Sigmoid colon (tissue), 4 donors: ENCODE results near the gene XRRA1.

Source experiments
- EP300 ChIP-seq, 4 donors: sonication (generic); formaldehyde crosslinking; IDR thresholded peaks; one replicate each; pipeline ENCODE4 v1.6.1; 2017; ENCODE audit warnings: antibody characterized with exemption in 4 of 4
- POLR2A ChIP-seq, 2 donors: fragments of 450-650 bp; IDR thresholded peaks; one replicate each; pipeline ENCODE4 v1.6.1; 2016; ENCODE audit warnings: antibody characterized with exemption in 2 of 2, mild to moderate bottlenecking in 2 of 2, moderate library complexity in 2 of 2
- POLR2AphosphoS5 ChIP-seq, 4 donors: sonication (generic); formaldehyde crosslinking; IDR thresholded peaks; one replicate each; pipeline ENCODE4 v1.6.1; 2017; ENCODE audit warnings: antibody characterized with exemption in 4 of 4
- TF ChIP-seq, protein P1 (sequence below), 4 experiments: fragments of 450-650 bp in 3 of 4; fragments of 200-600 bp in 1 of 4; IDR thresholded peaks; one replicate each; pipeline ENCODE4 v1.5.1; 2016 to 2019; ENCODE audit warnings: antibody characterized with exemption in 4 of 4, mild to moderate bottlenecking in 3 of 4, moderate library complexity in 2 of 4

DNA sequence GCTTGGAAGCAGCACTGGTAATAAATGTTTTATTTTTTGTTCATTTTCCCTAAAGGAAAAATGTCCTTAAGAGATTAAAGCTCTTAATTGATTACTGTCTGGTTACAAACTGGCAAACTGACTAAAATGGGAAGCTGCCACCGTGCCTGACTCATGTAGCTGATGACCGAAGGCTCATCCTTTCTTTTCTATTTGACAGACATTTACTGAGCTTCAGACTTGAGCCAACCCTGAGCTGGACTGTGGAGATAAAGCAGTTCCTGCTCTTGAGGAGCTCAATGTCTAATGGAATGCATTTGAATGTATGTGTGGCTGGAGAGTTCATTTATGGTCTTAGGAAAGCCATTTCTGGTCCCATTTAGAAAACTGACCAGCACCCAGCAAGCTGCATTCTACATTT, 108.9 kb downstream of the XRRA1 start:
- TF ChIP-seq, protein P1, sequence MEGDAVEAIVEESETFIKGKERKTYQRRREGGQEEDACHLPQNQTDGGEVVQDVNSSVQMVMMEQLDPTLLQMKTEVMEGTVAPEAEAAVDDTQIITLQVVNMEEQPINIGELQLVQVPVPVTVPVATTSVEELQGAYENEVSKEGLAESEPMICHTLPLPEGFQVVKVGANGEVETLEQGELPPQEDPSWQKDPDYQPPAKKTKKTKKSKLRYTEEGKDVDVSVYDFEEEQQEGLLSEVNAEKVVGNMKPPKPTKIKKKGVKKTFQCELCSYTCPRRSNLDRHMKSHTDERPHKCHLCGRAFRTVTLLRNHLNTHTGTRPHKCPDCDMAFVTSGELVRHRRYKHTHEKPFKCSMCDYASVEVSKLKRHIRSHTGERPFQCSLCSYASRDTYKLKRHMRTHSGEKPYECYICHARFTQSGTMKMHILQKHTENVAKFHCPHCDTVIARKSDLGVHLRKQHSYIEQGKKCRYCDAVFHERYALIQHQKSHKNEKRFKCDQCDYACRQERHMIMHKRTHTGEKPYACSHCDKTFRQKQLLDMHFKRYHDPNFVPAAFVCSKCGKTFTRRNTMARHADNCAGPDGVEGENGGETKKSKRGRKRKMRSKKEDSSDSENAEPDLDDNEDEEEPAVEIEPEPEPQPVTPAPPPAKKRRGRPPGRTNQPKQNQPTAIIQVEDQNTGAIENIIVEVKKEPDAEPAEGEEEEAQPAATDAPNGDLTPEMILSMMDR (IDR thresholded peaks at IDR 0.05): no peak
- no peak for TF ChIP-seq POLR2A (IDR thresholded peaks at IDR 0.05)
- TF ChIP-seq POLR2AphosphoS5 (IDR thresholded peaks at IDR 0.05): no peak
- TF ChIP-seq EP300 (IDR thresholded peaks at IDR 0.05): no peak
